OCI-LY1 (cell line): Measurements from ENCODE around the gene SNED1.

Experiments
- H2AFZ ChIP-seq: fragments of 200-600 bp; sonication (generic), shearing (Covaris generic); 2 replicates; pipeline ENCODE4 v1.6.0; 2014; ENCODE audit warnings: antibody characterized with exemption, mild to moderate bottlenecking, low read length
- H3F3A ChIP-seq: fragments of 200-600 bp; sonication (generic), shearing (Covaris generic); 2 replicates; pipeline ENCODE4 v1.6.0; 2014; ENCODE audit warnings: mild to moderate bottlenecking, antibody characterized with exemption, low read length, moderate library complexity; ENCODE audit not compliant: insufficient read depth
- H3K27ac ChIP-seq: fragments of 200-600 bp; sonication (generic); 2 replicates; pipeline ENCODE4 v1.5.1; 2014; ENCODE audit warnings: low read length, mixed run types, mild to moderate bottlenecking, low read depth; ENCODE audit not compliant: poor library complexity, severe bottlenecking
- H3K27me3 ChIP-seq: fragments of 200-600 bp; sonication (generic); 2 replicates; pipeline ENCODE4 v1.6.0; 2014; ENCODE audit warnings: antibody characterized with exemption, mild to moderate bottlenecking, low read length, moderate library complexity; ENCODE audit not compliant: insufficient read depth
- H3K36me3 ChIP-seq: fragments of 200-600 bp; sonication (generic); 2 replicates; pipeline ENCODE4 v1.6.1; 2014; ENCODE audit warnings: mild to moderate bottlenecking, antibody characterized with exemption, low read length, moderate library complexity, mixed read lengths; ENCODE audit not compliant: insufficient read depth
- H3K4me1 ChIP-seq: fragments of 200-600 bp; sonication (generic); 2 replicates; pipeline ENCODE4 v1.5.1; 2014; ENCODE audit warnings: mild to moderate bottlenecking, low read length, moderate library complexity; ENCODE audit not compliant: insufficient read depth, severe bottlenecking
- H3K4me2 ChIP-seq: fragments of 200-600 bp; sonication (generic), shearing (Covaris generic); 2 replicates; pipeline ENCODE4 v1.6.1; 2014; ENCODE audit warnings: low read length
- H3K4me3 ChIP-seq: fragments of 200-600 bp; sonication (generic); 2 replicates; pipeline ENCODE4 v1.5.1; 2014; ENCODE audit warnings: low read length, low read depth, mild to moderate bottlenecking, mixed read lengths; ENCODE audit not compliant: poor library complexity, severe bottlenecking
- H3K79me2 ChIP-seq: fragments of 200-600 bp; shearing (Covaris generic); 2 replicates; pipeline ENCODE4 v1.6.1; 2016; ENCODE audit warnings: mixed run types, low read length, mixed read lengths; ENCODE audit not compliant: insufficient read depth
- H3K9ac ChIP-seq: fragments of 200-600 bp; sonication (generic), shearing (Covaris generic); 2 replicates; pipeline ENCODE4 v1.6.1; 2014; ENCODE audit warnings: mild to moderate bottlenecking, low read length, mixed read lengths
- H3K9me2 ChIP-seq: fragments of 200-600 bp; sonication (generic), shearing (Covaris generic); 2 replicates; pipeline ENCODE4 v1.6.1; 2014; ENCODE audit warnings: low read depth, mild to moderate bottlenecking, low read length, mixed read lengths
- H3K9me3 ChIP-seq: fragments of 200-600 bp; shearing (Covaris generic); 2 replicates; pipeline ENCODE4 v1.6.1; 2014; ENCODE audit warnings: low read length, mixed read lengths
- H4K20me1 ChIP-seq: fragments of 200-600 bp; sonication (generic), shearing (Covaris generic); 2 replicates; pipeline ENCODE4 v1.6.0; 2016; ENCODE audit warnings: mild to moderate bottlenecking, low read length; ENCODE audit not compliant: insufficient read depth
- EZH2 ChIP-seq: fragments of 200-600 bp; sonication (generic), shearing (Covaris generic); IDR thresholded peaks from 2 replicates; pipeline ENCODE4 v1.8.0; 2017; ENCODE audit warnings: borderline replicate concordance, mixed run types, mild to moderate bottlenecking, antibody characterized with exemption, low read length, moderate library complexity, mixed read lengths
- TF ChIP-seq, protein P1 (sequence below): fragments of 200-600 bp; sonication (generic), shearing (Covaris generic); IDR thresholded peaks from 2 replicates; pipeline ENCODE4 v1.5.1; 2017; ENCODE audit warnings: mild to moderate bottlenecking, antibody characterized with exemption, low read length, moderate library complexity, mixed read lengths

The SNED1 gene

DNA sequence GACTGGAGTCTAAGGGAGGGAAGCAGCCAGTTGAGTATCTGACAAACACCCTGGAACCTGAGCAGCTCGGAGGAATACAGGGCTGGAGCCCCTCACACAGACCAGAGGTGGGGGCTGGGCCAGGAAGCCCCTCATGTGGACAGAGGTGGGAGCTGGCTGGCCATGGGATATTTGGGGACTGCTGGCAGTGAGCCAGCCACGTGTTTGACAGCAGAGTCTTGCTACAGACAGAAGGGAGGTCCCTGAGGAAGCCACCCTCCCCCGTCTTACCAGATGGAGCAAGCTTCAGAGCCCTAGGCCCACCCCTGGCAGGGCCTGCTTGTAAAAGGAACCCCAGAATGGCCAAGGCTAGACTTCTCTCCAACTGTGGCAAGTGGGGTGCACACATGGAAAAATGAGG is 107.2 kb downstream of the SNED1 start:
- H3F3A ChIP-seq = no peaks in the 10 kb centered on the region
- TF ChIP-seq, protein P1, sequence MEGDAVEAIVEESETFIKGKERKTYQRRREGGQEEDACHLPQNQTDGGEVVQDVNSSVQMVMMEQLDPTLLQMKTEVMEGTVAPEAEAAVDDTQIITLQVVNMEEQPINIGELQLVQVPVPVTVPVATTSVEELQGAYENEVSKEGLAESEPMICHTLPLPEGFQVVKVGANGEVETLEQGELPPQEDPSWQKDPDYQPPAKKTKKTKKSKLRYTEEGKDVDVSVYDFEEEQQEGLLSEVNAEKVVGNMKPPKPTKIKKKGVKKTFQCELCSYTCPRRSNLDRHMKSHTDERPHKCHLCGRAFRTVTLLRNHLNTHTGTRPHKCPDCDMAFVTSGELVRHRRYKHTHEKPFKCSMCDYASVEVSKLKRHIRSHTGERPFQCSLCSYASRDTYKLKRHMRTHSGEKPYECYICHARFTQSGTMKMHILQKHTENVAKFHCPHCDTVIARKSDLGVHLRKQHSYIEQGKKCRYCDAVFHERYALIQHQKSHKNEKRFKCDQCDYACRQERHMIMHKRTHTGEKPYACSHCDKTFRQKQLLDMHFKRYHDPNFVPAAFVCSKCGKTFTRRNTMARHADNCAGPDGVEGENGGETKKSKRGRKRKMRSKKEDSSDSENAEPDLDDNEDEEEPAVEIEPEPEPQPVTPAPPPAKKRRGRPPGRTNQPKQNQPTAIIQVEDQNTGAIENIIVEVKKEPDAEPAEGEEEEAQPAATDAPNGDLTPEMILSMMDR = no peak
- no peak for TF ChIP-seq EZH2
- H3K36me3 ChIP-seq = peaks cover 19% of the 10 kb centered on the region; the same call in 1 of the 2 replicates
- H3K9me3 ChIP-seq = no peaks in the 10 kb centered on the region
- no peaks in the 10 kb centered on the region for H4K20me1 ChIP-seq
- no peak overlapping the region; the same call in 1 of the 2 replicates for H3K9ac ChIP-seq
- peaks cover 56% of the 10 kb centered on the region for H3K4me1 ChIP-seq
- no peak overlapping the region for H3K4me3 ChIP-seq
- no peaks in the 10 kb centered on the region for H3K9me2 ChIP-seq
- peaks cover 9% of the 10 kb centered on the region for H3K79me2 ChIP-seq
- peak overlapping the region; percentile 58 for H3K27ac ChIP-seq
- H3K27me3 ChIP-seq = no peaks in the 10 kb centered on the region
- H2AFZ ChIP-seq = no peak overlapping the region
- no peak overlapping the region for H3K4me2 ChIP-seq

DNA sequence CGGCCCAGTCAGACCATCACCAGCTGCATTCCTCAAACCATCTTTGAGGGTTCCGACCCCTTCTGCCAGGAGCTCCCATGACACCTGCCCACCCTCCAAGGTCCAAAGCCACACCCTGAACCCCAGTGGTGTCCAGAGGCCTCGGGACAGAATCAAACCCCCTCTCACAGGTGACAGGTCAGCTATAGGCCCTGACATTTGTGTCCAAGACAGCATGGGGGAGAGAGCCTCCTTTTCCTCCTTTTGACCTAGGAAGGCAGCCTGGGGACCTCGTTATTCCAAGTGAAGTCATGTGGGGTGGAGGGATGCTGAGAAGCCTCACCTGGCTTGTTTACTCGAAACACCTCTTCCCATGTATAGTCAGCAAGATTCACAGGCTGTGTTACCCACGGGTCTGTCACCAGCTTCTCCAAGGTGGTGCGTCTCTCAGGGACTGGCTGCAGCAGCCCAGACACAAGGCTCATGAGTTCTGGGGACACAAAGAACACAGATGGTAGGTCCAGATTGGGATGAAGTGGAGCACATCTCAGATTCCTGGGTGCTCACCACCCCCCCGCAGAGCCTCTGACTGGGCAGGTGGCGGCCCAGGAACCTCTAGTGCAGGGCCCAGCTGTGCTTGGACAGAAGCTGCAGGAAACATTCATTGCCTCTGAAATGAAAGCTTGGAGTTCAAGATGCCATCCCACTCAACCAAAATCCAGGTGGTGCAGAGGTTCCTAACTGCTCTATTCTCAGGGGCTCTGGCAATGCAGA is 108.8 kb downstream of the SNED1 start:
- H3K4me2 ChIP-seq = no peak overlapping the region
- H3K9me2 ChIP-seq = no peaks in the 10 kb centered on the region
- no peak overlapping the region for H3K9ac ChIP-seq
- no peaks in the 10 kb centered on the region for H3F3A ChIP-seq
- H4K20me1 ChIP-seq = no peaks in the 10 kb centered on the region
- peaks cover 7% of the 10 kb centered on the region for H3K79me2 ChIP-seq
- H3K36me3 ChIP-seq = peaks cover 19% of the 10 kb centered on the region; the same call in 1 of the 2 replicates
- H3K4me3 ChIP-seq = no peak overlapping the region
- H3K27me3 ChIP-seq = no peaks in the 10 kb centered on the region
- H3K4me1 ChIP-seq = peaks cover 64% of the 10 kb centered on the region
- TF ChIP-seq, protein P1 = no peak
- no peak for TF ChIP-seq EZH2
- H2AFZ ChIP-seq = no peak overlapping the region
- H3K9me3 ChIP-seq = no peaks in the 10 kb centered on the region
- no peak overlapping the region for H3K27ac ChIP-seq

GRCh38 chr2:241108271-241109209 is 110.1 kb downstream of the SNED1 start:
- TF ChIP-seq, protein P1 = no peak
- no peak for TF ChIP-seq EZH2
- no peaks in the 10 kb centered on the region for H3K27me3 ChIP-seq
- no peak overlapping the region for H2AFZ ChIP-seq
- H3K79me2 ChIP-seq = no peaks in the 10 kb centered on the region
- H3K4me3 ChIP-seq = peak overlapping the region; percentile 17
- H3K9ac ChIP-seq = peak overlapping the region; percentile 20; the same call in 1 of the 2 replicates
- H3K9me3 ChIP-seq = no peaks in the 10 kb centered on the region
- no peaks in the 10 kb centered on the region for H3F3A ChIP-seq
- H4K20me1 ChIP-seq = no peaks in the 10 kb centered on the region
- H3K4me1 ChIP-seq = peaks cover 64% of the 10 kb centered on the region
- H3K9me2 ChIP-seq = no peaks in the 10 kb centered on the region
- H3K4me2 ChIP-seq = peak overlapping the region; percentile 38
- H3K36me3 ChIP-seq = peaks cover 22% of the 10 kb centered on the region
- H3K27ac ChIP-seq = peak overlapping the region; percentile 88
